ENCODE data around the gene RAB21.
"Not testable (repeated sequence)": the region's sequence is repeated elsewhere in the genome, so short reads cannot be mapped to it uniquely, and the experiment has no call there.

RAB21 gene

DNA sequence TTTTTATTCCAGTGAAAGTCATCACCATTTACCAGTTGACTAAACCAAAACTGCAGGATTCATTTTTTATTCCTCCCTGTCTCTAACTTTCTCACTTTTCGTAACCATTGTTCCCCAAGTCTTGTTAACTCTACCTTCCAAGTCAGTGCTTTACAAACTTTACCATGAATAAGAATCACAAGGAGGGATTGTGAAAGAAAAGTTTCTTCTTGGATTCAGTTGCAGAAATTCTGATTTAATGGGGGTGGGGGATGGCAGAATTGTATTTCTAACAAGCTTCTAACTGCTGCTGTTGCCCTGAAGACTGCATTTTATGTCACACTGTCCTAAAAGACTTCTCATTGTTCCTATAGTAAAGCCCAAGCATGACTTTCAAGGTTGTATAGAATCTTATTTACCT, 5.0 kb upstream of the RAB21 start:
- no peak overlapping the region for H3K4me3 ChIP-seq (ENCODE audit: low read depth, low read length)

DNA sequence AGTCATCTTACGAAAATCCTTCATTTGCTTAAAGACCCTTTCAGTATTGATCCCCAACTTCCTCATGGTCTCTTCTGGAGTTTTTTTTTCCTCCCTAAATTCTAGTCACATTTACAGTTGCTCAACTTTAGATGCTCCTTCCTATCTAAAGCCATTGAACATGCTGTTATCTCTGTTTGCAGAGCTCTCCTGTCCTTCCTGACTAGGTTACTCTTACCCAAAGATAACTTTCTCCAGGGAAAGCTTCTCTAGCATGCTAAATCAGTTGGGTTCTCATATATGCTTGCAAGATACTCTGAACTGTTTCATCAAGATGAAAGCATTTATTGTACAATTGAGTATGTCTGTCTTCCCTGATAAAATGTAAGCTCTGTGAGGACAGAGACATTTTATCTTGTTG, 1.8 kb upstream of the RAB21 start:
- no peak overlapping the region for H3K4me3 ChIP-seq (ENCODE audit: low read depth, low read length)

DNA sequence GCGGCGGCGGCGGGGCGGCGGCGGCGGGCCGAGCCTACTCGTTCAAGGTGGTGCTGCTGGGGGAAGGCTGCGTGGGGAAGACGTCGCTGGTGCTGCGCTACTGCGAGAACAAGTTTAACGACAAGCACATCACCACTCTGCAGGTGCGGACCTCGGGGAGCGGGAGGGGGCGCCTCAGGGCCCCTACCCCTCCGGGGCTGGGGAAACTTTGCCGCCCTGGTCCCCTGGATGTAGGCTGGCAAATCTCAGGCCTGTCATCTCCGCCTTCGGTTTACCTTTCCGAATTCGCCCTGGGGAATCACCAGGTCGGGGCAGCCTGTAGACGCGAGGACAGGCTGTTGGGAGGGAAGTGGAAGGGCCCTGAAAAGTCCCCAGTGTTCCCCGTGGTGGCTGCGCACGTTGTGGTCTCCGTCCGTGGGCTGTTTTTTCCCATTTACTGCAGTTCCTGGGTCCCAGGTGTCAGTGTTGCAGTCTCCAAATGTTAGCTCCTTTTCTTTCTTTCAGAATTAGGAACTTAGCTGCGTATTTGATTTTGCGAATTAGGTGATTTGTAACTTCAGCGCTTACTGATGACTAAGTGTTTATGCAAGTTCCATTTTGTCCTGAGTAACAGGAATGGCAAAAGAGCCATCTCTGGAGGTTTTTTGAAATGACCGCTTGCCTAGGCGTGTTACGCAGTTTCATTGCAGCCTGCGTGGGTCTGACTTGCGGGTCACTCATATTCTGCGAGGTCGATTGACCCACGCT, 656 bp downstream of the RAB21 start:
- H3K4me3 ChIP-seq (ENCODE audit: low read depth, low read length) = peak overlapping the region; percentile 89

DNA sequence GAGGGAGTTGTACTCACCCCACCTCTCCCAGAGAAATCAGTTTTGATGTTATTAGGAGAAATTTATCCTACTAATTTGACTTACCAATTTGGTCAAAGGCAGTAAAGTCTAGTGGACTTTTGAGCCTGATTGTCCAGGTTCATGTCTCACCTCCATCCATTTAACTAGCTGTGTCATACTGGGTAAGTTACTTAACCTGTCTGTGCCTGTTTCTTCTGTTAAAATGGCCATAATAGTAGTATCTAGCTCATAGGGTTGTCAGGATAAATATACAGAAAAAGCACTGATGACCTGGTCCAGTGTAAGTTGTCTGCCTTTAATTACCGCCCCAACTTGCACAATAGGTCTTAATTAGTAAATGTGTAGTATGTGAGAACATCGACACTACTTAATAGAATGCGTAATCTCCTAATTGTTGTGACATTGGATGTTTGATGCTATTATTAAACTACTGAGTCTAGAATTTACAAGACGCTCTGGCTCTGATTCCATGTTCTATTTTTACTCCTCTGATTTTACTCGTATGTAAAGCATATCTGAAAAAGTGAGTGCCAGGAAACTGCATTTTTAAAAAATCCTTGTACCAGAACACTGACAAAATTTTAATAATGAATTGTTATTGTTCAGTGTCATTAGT, 1.5 kb downstream of the RAB21 start:
- peak overlapping the region; percentile 89 for H3K4me3 ChIP-seq (ENCODE audit: low read depth, low read length)

DNA sequence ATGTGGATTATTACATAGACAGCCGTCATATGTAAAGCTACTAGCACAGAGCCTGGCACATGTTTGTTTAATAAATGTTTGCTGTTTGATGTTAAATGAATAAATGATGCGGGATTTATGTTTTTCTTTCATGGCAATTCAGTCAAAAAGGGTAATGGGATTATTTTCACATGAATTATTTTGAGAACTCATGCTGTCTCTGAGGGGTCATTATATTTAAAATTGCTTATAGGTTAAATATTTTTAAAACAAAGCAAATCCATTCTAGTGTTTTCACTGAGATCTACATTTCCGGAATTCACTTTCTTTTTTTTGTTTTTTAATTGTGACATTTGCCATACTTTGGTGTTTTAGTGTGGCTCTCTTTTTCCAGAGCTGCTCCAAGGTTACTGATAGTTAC, 5.3 kb downstream of the RAB21 start:
- no peak overlapping the region for H3K4me3 ChIP-seq (ENCODE audit: low read depth, low read length)

DNA sequence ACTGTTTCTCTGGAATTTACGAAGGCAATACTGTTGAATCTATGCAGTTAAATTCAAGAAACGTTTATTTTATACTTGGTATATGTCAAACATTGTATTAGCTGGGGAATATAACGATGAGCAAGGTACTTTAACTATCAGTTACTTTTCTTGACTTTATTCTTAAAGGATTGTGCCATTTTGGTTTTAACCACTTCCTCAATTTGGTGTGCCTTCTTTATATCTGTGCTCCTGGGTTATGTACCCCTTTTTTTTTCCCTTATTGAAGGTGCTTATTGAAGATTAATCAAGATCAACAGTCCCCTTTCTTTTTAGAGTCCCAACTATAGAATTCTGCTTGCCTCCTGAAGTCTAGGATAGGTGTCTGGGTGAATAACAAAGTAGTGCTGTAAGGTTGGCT, 5.8 kb downstream of the RAB21 start:
- H3K4me3 ChIP-seq (ENCODE audit: low read depth, low read length) = no peak overlapping the region

DNA sequence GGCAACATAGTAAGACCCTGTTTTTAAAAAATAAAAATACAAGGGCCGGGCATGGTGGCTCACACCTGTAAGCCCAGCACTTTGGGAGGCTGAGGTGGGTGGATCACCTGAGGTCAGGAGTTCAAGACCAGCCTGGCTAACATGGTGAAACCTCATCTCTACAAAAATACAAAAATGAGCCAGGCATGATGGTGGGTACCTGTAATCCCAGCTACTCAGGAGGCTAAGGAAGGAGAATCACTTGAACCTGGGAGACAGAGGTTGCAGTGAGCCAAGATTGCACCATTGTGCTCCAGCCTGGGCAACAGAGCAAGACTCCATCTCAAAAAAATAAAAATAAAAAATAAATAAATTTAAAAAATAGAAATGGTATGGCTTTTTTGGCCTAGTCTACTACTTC, 6.7 kb downstream of the RAB21 start:
- not testable (repeated sequence) for H3K4me3 ChIP-seq (ENCODE audit: low read depth, low read length)

DNA sequence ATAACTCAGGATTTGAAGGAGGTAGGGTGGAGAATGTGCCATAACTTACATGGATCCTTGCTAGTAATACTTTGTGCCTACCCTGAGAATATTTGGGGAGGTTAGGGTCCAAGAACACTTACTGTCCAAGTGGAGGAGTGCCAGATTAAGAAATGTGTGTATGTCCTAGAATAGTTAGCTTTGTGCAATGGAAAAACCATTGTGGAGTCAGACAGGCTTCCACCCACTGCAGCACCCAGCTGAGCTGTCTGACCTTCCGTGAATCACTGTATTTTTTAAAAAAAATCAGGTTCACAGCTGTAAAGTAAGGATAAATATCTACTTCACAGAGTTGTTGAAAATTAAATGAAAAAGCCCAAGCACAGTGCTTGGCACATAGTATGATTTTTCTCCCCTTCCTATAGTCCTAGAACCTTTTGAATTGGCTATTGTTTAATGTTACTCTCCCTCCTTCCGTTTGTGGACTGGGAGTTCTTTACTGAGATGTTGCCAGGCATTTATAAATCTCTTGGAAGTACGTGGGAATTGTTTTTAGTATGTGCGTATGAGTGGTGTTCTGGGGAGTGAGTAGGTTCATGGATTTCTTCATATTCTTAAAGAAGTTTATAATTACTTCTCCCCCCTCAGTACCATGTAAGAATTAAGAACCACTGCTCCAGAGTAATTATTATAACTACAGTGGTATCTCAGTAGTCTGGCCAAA, 9.2 kb downstream of the RAB21 start:
- no peak overlapping the region for H3K4me3 ChIP-seq (ENCODE audit: low read depth, low read length)

DNA sequence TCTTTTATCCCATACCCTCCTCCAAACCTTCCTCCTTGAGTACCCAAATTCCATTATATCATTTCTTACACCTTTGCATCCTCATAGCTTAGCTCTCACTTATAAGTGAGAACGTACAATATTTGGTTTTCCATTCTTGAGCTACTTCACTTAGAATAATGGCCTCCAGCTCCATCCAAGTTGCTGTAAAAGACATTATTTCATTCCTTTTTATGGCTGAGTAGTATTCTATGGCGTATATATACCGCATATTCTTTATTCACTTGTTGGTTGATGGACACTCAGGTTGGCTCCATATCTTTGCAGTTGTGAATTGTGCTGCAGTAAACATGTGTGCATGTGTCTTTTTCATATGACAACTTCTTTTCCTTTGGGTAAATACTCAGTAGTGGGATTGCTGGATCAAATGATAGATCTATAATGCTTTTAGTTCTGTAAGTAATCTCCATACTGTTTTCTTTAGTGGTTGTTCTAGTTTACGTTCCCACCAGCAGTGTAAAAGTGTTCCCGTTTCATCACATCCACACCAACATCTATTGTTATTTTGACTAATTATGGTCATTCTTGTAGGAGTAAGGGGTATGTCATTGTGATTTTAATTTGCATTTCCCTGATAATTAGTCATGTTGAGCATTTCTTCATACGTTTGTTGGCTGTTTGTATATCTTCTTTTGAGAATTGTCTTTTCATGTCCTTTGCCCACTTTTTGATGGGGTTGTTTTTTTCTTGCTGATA, 10.1 kb downstream of the RAB21 start:
- no peak overlapping the region for H3K4me3 ChIP-seq (ENCODE audit: low read depth, low read length)

DNA sequence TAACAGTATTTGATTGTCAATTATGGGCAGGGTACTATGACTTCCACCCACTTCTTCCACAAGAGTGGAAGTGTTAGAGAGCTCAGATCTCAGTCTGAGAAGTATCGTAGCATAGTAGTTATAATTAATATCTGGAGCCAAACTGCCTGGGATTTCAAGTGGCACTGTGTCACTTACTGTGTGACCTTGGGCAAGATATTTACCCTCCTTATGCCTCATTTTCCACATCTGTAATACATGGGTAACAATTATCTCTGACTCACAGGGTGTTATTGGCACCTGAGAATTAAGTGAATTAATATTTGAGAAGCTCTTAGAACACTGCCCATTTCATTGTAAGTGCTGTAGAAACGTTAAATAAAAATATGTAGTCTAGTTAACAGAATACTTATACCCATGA, 11.5 kb downstream of the RAB21 start:
- no peak overlapping the region for H3K4me3 ChIP-seq (ENCODE audit: low read depth, low read length)

DNA sequence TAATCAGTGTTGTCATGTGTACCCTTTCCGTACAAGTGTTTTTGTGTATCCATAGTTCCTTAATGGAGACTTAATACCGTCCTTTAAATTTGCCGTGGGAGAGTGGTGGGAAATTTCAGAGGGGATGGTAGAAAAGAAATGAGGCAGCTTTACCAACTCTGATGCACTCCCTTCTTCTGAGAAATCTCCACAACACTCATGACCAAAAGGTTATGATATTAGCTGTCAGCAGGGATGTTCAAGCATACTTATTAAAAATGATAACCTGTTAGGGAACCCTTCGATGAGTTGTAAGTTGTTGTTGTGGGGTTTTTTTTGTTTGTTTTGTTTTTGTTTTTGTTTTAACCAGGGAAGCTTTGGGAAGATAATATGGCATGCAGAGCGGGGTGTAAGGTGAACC, 12.5 kb downstream of the RAB21 start:
- no peak overlapping the region for H3K4me3 ChIP-seq (ENCODE audit: low read depth, low read length)

DNA sequence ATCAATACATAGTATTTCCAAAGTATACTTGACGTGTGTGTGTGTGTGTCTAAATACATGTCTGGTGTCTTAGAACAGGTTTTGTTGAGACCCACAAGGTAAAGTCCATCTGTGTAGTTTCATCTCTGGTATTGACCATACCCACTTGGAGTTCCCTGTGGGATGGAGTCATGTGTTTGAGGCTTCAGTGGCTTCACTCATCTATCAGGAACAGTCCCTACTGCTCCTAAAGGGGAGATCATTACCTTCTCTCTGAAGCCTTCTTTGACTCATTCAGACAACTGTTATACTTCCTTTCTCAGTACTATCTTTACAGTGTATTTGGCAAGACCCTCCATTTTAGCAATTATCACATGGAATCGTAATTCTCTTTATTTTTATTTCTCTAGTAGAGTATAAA, 14.2 kb downstream of the RAB21 start:
- H3K4me3 ChIP-seq (ENCODE audit: low read depth, low read length) = no peak overlapping the region

DNA sequence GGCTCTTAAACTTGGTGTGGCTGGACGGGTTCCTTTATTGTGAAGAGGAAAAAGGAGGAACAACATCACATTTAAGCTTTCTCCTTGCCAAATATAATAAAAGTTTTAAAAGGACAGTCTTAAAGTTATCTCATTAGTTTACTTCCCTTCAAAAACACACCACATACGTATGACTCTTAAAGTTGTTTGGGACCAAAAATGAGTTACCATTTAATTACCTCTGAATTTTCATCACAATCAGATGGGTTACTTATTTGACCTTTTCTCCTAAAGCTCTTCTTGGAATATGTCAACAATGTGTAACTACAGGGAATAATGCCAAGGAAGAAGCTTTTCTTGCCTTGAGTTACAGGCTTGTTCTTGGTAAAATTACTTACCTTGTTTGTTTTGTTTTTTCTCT, 16.4 kb downstream of the RAB21 start:
- H3K4me3 ChIP-seq (ENCODE audit: low read depth, low read length) = no peak overlapping the region

DNA sequence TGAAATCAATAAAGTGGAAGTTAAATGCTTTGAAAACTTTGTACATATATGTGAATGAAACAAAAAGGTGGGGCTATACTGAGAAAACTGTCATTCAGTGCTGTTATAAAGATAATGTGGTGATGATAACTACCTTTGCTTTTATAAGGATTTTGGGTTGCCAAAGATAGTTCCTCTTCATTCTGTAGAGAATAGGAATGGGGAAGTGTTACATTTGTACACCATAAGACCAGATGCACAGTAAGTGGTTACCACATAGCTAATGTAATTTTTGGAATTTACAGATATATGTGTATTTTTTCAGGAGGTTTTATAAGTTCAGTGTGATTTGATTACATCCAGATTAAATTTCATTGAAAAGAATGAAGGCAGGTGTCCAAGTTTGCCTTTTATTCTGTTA, 18.1 kb downstream of the RAB21 start:
- no peak overlapping the region for H3K4me3 ChIP-seq (ENCODE audit: low read depth, low read length)

DNA sequence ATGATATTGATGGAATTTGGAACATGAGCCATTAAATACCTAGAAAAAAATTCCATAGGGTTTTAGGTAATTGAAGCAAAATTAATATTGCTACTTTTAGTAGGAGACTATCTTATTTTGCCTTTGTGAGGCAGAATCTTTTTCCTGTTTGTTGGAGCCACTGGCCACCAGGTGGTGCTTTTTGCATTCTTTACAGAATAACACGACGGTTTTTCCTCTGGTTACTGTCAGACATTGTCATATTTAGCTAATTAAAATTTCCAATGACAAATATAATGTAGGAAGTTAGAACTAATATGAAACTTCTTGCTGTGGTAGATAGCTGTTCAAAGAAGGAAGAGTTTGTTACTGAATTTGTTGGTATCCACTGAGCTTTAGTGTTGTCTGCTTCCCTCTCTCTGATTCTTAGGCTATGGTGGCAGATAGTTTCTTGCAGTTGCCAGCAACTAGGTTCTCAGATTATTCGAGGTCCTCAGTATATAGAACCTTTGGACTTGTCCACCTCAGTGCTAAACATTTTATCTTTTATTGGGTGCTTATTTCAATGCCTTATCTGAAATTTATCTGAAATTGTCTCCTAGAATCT, 25.7 kb downstream of the RAB21 start:
- no peak overlapping the region for H3K4me3 ChIP-seq (ENCODE audit: low read depth, low read length)

DNA sequence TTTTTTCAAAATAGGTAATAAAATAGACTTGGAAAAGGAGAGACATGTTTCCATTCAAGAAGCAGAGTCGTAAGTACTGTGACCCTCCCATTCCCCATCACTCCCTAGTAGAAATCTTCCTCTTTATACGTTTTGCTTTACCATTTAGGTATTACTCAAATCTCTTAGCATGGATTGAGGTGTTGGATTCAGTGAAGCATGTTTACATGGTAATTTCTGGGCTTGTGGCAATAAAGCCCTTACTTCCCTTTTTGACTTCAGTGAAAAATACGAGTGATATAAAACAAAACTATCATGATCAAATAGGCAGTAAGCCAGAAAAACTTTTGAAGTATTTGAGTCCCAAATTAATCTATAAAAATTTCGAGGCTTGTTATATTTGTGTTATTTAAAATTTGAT, 27.4 kb downstream of the RAB21 start:
- H3K4me3 ChIP-seq (ENCODE audit: low read depth, low read length) = no peak overlapping the region

DNA sequence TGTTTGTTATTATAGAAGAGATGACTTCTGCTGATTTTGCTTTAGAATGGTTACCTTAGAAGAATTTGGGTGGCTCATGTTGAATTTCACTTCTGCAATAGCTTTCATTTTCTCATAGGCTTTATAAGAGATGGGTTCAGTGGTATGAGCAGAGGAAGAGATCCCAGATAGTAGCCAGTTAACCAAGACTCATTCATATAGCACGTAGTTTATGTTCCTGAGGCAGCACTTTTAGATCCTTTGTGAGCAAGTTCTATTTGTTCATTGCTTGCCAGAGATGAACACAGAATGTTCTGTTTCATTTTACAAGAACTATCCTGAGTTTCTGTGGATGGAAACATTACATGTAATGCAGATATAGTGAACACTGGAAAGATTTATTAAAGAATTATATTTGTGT, 32.2 kb downstream of the RAB21 start:
- no peak overlapping the region for H3K4me3 ChIP-seq (ENCODE audit: low read depth, low read length)

DNA sequence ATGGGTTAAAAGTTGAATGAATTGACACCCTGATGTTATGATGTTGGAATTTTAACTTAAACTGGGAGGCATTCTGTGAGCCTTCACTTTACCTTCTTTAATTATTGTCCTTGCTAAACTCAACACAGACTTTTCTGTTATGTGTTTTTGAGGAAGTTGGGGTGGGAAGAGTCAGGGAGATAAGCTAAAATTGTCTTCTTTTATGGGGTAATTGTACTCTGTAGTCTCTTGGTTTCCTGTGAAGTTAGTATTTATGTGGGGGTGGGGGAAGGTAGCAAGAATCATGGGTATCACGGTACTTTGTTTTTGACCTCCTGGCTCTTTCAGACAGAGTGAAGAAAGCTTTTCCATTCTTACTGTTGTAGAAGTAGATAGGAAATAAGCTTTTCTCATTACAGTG, 32.9 kb downstream of the RAB21 start:
- H3K4me3 ChIP-seq (ENCODE audit: low read depth, low read length) = no peak overlapping the region

DNA sequence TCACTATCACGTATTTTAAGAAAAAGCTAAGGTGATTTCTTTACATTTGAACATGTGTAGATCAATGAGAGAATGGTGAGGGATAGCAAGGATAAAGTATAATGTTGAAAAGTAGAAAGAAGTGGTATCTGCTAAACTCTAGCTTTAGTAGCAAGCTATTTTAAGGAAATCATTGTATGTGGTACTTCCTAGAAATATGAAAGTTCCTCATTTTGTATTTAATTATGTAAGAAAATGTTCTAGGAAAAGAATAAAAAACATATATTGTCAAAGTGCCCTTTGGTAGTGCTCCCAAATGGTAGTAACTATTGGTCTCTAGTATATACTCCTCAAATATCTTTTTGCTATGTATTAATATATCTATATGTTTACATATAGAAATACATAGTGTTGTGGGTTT, 35.7 kb downstream of the RAB21 start:
- no peak overlapping the region for H3K4me3 ChIP-seq (ENCODE audit: low read depth, low read length)

DNA sequence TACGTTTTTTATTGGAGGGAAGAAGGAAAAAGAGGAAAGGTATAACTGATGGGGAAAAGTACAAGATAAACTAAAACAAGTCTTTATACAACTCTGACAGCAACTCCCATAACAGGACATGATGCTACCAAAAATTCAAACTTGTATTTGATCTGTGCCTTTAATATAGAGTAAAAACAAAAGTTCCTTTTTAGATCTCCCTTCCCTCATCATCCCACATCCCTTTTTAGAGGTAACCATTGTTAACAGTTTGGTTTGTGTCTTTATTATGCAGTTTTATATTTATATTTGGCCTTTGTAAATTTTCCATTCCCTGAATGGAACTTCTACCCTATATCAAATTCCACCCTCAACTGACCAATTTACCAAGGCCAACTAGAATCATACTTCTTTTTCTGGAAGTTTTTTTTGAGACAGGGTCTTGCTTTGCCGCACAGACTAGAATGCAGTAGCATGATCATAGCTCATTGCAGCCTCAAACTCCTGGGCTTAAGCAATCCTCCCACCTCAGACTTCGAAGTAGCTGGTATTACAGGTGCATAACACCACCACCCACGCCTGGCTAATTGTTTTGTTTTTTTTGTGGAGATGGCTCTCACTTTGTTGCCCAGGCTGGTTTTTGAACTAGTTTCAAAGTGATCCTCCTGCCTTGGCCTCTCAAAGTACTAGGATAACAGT, 36.9 kb downstream of the RAB21 start:
- H3K4me3 ChIP-seq (ENCODE audit: low read depth, low read length) = no peak overlapping the region

DNA sequence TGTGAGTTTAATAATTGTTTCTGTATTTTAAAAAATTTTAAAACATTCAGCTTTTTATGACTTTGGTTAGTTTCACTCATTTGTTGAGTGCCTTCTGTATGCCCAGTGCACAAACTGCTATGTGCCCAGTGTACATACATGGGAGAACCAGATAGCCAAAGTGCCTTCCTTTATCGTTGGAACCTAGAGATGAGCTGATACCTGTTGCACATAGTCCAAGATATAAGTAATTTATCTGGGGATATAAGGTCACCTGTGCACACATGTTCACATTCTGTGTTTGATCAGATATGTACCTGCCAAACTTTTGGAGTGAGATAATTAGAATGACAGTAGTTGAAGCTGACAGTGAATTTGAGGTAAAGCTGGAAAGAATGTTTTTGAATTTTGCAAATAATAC, 37.9 kb downstream of the RAB21 start:
- H3K4me3 ChIP-seq (ENCODE audit: low read depth, low read length) = no peak overlapping the region

Measured in iPS-11a (cell line).